ENCODE measurements around the gene STX17.

The STX17 gene

GRCh38 chr9:99911600-99911999 lies 5.1 kb downstream of the STX17 start:
- Histone ChIP-seq H3K4me1 (peaks cover 0 to 12% (median 3%) of the 10 kb centered on the region in 4 donors), H3K36me3 (peaks cover 8 to 23% (median 18%) of the 10 kb centered on the region in 3 donors), H3K4me3 (no peak overlapping the region), H3K9me3 (no peaks in the 10 kb centered on the region), H3K27me3 (no peaks in the 10 kb centered on the region), H3K27ac (no peak overlapping the region)
- TF ChIP-seq CTCF (IDR thresholded peaks at IDR 0.05) = no peak
- intact Hi-C loops (cut with DNase I; ENCODE audit: low total_unique reads) = no loop called here
- DNase-seq = no peak

- Histone ChIP-seq H3K4me1 (no peaks in the 10 kb centered on the region), H3K27me3 (no peaks in the 10 kb centered on the region), H3K9me3 (no peaks in the 10 kb centered on the region), H3K36me3 (peaks cover 36 to 48% (median 46%) of the 10 kb centered on the region in 3 donors), H3K27ac (no peak overlapping the region), H3K4me3 (no peak overlapping the region)
- no peak for TF ChIP-seq CTCF (IDR thresholded peaks at IDR 0.05)
- no peak for DNase-seq
- intact Hi-C loops (cut with DNase I; ENCODE audit: low total_unique reads) = no loop called here
These were observed 10.2 kb downstream of the STX17 start for GRCh38 chr9:99916650-99917049.

- no peaks in the 10 kb centered on the region for H3K9me3 ChIP-seq
These were observed 11.7 kb downstream of the STX17 start for GRCh38 chr9:99918134-99918533.

GRCh38 chr9:99919930-99920329 lies 13.5 kb downstream of the STX17 start:
- no peaks in the 10 kb centered on the region for H3K4me1 ChIP-seq
- TF ChIP-seq CTCF (IDR thresholded peaks at IDR 0.05) = no peak
- no peak overlapping the region for H3K27ac ChIP-seq
- no peak overlapping the region for H3K4me3 ChIP-seq
- peaks cover 60 to 70% (median 68%) of the 10 kb centered on the region in 3 donors for H3K36me3 ChIP-seq
- H3K27me3 ChIP-seq = no peaks in the 10 kb centered on the region
- no peaks in the 10 kb centered on the region for H3K9me3 ChIP-seq
- intact Hi-C loops (cut with DNase I; ENCODE audit: low total_unique reads) = no loop called here
- DNase-seq = no peak

More at GRCh38 chr9:99918134-99918533, 11.7 kb downstream of the STX17 start:
- no peak for TF ChIP-seq CTCF (IDR thresholded peaks at IDR 0.05)
- no peaks in the 10 kb centered on the region for H3K27me3 ChIP-seq
- DNase-seq = no peak
- H3K27ac ChIP-seq = no peak overlapping the region
- no peaks in the 10 kb centered on the region for H3K4me1 ChIP-seq
- no peak overlapping the region for H3K4me3 ChIP-seq
- H3K36me3 ChIP-seq = peaks cover 46 to 59% (median 53%) of the 10 kb centered on the region in 3 donors
- intact Hi-C loops (cut with DNase I; ENCODE audit: low total_unique reads) = no loop called here

GRCh38 chr9:99921875-99922710 lies 15.6 kb downstream of the STX17 start:
- H3K27me3 ChIP-seq = no peaks in the 10 kb centered on the region
- intact Hi-C loops (cut with DNase I; ENCODE audit: low total_unique reads) = no loop called here
- no peak overlapping the region for H3K4me3 ChIP-seq
- DNase-seq = no peak
- peaks cover 0 to 19% (median 19%) of the 10 kb centered on the region in 3 donors for H3K9me3 ChIP-seq
- TF ChIP-seq CTCF (IDR thresholded peaks at IDR 0.05) = no peak
- H3K36me3 ChIP-seq = peaks cover 62 to 67% (median 66%) of the 10 kb centered on the region in 3 donors
- no peaks in the 10 kb centered on the region for H3K4me1 ChIP-seq
- no peak overlapping the region for H3K27ac ChIP-seq
